ENCODE results near the gene RFPL3. TPM values are rescaled to one million over a fixed set of nuclear protein-coding genes. Genes with fewer than 3 reads are reported as not detected.
"Not testable (repeated sequence)": the region's sequence is repeated elsewhere in the genome, so short reads cannot be mapped to it uniquely, and the experiment has no call there.

RFPL3 gene
- total RNA-seq, 1 donor from 2014 or later = not detected

DNA sequence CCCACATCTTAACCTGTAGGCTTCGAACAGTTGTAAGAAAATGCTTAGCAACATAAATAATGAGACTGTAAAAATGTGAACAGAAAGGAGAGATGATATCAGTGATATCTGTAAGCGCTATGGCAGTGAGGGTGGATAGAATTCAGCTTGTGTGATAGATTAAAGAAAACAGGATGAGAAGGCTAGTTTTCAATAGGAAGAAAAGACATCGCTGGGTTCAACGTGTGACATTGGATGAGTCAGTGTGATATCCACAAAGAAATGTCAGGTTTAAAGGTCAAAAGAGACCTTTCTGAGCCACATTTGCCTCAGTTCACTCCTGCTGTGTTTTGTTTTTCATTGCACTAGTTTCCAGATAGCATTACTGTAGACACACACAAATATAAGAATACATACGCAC lies 13.7 kb upstream of the RFPL3 start:
- DNase-seq (ENCODE audit: low spot score in 2 of 2) (no peak), FAIRE-seq (no peak)

DNA sequence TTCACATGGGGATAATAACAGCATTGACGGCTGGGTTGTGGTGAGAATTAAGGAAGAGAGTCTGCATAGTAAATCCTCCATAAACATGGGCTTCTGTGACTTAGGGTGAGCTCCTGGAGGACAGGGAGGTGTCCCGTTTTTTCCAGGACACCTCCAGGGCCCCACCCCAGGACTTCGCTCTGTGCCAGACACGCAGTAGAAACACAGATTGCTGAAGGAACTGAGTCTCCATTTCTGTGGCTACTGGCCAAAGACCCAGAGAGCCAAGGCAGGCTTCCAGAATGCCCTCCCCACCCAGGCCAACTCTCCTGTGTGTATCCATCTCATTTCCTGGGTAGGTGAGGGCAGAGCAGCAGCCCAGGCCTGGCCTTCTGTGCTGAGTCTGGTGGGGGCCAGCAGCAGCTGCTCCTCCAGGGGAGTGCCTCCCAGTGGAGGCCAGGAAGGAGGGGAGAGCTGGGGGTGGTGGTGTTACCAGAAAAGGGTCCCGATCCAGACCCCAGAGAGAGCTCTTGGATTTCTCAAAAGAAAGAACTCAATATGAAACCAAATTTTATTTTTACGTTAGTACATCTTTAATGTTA lies 9.5 kb upstream of the RFPL3 start:
- DNase-seq (ENCODE audit: low spot score in 2 of 2) (no peak), FAIRE-seq (no peak)

DNA sequence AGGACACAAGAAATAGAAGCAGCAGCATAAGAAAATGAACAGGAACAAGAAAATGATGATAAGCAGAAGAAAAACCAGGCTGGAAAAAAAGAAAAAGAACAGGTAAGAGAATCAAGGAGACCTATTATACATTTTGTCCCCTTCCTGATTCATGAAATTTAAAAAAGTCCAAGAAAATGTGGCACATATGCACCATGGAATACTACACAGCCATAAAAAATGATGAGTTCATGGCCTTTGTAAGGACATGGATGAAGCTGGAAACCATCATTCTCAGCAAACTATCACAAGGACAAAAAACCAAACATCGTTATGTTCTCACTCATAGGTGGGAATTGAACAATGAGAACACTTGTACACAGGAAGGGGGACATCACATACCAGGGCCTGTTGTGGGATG lies 5.8 kb upstream of the RFPL3 start:
- FAIRE-seq; DNase-seq (ENCODE audit: low spot score in 2 of 2): not testable (repeated sequence)

DNA sequence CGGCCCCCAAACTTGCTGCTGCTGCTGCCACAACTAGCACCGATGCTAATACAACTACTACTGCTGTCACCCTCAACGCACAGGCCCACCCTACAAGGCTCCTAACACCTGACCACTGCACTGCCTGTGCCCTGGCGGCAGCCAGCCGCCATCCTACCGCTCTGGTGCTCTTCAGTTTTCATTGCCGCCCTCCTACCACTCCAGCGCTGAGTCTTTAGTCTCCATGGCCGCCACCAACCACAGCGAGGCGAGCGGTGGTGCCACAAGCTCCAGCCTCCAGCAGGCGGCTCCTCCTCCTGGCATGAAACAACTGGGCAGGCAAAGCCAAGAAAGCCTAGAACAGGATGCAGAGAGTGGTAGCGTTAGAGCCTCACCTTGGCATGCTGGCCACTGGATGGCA lies 5.0 kb upstream of the RFPL3 start:
- FAIRE-seq (no peak), DNase-seq (ENCODE audit: low spot score in 2 of 2) (no peak)

DNA sequence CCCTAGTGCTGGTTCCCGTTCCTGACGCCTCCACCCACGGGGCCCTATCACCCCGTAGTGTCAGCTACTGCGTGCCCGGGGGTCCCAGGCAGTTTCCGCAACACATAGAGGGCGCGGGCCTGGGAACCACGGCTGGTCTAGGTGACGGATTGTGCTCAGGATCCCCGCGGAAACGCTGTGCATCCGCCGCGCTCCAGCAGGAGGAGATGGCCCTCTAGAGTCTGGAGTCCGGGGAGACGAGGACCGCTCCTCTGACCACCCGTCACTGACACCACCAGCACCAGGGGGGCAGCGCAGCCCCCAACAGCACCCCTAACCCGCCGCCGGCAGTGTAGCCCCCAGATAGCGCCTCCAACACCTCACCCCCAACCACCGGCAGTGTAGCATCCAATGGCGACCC lies 4.4 kb upstream of the RFPL3 start:
- no peak for DNase-seq (ENCODE audit: low spot score in 2 of 2)

DNA sequence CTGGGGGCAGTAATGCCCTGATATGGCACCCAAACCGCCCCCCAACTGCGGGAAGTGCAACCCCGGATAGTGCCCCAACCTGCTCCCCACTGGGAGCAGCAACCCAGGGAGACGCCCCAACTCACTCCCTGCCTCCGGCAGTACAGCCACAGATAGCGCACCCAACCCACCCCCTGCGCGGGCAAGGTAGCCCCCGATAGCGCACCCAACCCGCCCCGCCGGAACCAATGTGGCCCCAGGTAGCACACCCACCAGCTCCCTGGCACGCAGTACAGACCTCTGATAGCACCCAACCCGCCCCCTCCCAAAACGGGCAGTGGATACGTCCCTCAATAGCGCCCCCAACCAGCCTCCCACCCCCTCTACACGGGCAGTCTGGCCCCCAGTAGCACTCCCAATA lies 3.8 kb upstream of the RFPL3 start:
- DNase-seq (ENCODE audit: low spot score in 2 of 2) = no peak
- no peak for FAIRE-seq

More for the DNA sequence above, 4.4 kb upstream of the RFPL3 start:
- FAIRE-seq = no peak

DNA sequence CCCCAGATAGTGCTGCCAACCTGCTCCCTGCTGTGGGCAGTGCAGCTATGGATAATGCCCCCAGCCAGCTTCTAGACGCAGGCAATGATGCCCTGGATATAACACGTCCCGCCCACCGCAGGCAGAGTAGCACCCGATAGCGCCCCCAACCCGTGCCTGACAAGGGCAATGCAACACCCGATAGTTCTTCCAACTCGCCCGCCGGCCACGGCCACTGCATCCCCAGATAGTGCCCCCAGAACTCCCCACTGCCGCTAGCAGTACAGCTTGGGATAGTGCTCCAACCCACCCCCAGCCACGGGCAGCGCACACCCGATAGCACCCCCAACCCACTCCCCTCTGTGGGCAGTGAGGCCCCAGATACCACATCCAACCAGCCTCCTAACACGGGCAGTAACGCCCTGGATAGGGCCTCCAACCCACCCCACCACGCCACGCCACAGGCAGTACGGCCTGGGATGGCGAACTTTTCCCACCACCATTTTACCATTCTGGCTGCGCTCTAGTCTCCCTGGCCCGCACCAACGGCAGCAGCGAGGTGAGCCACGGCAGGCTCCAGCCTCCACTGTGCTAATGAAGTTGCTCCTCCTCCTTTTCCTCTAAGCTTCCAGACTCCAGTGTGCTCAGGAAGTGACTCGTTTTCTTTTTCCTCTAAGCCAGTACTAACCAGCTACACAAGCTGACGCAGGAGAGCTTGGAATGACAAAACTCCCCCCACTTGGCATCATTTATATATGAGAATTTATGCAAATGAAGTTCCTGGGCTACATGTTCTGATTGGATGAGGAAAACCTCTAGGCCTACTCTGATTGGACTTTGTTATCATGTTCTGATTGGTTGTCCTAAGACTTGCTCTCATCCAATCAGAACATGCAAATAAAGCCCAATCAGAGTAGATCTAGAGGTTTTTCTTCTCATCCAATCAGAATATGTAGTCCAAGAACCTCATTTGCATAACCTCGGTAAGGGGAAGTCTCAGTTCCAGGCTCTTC lies 3.0 kb upstream of the RFPL3 start:
- DNase-seq (ENCODE audit: low spot score in 2 of 2) (peak in 1 of 2 donors; percentile 40), FAIRE-seq (no peak)

DNA sequence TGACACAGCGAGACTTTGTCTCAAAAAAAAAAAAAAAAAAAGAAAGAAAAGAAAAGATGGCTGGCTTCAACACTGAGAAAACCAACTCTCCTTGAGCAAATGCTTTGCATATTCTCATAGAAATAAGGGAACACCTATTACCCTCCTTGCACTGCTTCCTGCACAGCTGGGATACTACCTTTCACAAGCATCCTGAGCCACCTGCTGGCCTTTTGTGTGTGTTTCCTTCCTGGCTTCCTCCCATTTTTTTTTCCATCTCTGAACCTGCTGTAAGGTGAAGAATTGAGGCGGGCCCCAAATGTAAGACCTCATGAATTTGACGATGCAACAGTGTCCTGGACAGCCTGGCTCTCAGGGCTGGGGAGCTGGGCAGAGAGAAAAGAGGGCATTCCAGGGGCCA lies 1.9 kb upstream of the RFPL3 start:
- DNase-seq (ENCODE audit: low spot score in 2 of 2) = no peak
- no peak for FAIRE-seq

DNA sequence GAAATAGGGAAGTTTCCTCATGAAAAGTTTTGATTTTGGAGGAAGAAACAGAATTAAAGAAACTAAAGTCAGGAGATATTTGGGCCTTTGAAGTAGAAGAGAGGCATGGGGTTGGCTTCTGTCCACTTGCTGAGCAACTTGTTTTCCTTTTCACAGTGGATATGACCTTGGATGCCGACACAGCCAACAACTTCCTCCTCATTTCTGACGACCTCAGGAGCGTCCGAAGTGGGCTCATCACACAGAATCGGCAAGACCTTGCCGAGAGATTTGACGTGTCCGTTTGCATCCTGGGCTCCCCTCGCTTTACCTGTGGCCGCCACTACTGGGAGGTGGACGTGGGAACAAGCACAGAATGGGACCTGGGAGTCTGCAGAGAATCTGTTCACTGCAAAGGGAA lies 2.4 kb downstream of the RFPL3 start:
- not testable (repeated sequence) for FAIRE-seq; DNase-seq (ENCODE audit: low spot score in 2 of 2)

DNA sequence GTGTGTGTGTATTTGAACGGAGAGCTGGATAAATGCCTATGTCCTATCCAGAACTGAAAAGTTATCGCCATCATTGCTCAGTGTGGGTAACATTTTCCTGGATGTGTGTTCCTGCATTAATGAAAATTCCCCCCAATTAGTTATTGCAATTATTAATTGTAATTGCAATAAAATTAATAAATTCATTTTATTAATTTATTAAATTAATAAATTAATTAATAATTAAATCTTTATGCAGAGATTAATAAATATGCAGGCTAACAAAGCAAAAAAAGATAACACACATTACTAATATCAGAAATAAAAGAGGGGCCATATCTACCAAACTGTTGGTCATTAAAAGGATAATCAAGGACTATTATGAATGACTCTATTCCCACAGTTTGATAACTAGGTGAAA lies 3.6 kb downstream of the RFPL3 start:
- DNase-seq (ENCODE audit: low spot score in 2 of 2) (no peak), FAIRE-seq (peak; percentile 43)

DNA sequence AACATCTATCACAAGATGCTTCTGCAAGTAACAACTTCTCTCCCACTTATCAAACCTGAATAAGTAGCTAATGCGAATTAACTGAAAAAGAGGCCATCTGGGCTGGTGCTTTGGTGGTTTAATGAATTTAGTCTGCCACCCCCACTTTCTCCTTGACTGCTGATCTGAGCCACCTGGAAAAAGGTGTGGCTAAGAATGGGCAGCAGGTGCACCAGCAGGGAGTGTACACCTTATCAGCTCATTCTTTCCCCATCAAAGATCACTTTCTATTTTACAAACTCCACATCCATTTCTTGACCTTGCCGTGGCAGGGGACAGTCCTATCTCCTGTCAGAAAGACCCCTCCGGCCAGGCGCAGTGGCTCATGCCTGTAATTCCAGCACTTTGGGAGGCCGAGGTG lies 6.5 kb downstream of the RFPL3 start:
- FAIRE-seq (no peak), DNase-seq (ENCODE audit: low spot score in 2 of 2) (no peak)

DNA sequence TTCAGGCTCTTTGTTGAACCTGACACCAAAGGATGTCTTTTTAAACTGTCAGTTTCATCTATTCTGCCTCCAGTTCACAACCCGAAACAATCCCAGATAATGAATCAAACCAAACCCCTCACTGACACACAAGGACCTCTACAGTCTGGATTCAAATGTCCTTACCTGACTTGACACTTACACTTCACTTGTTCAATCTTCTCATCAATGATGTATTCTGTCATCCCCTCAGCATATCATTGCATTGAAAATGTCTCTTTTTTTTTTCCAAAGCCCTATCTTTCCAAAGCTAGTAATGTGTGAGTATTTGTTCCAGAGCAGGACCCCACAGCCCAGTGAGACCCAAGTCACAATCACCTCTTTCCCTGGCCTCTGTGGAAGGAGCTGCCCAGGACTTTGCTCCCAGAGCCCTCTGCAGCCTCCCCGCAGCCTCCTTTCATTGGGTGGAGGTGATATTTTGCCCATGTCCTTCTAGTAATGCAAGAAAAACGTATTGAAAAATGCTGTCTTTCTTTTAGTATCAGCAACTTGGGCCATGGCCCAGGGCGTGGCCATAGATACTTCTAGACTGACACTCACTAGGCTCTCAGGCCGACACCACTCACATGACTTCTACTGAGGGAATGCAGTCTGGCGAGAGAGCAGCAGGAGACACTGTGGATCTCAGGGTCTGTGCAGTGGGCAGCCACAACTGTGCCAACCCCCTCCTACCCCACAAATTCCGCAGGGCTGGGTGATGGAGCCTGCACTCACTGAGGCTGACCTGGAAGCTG lies 18.2 kb downstream of the RFPL3 start:
- FAIRE-seq (no peak), DNase-seq (ENCODE audit: low spot score in 2 of 2) (no peak)

DNA sequence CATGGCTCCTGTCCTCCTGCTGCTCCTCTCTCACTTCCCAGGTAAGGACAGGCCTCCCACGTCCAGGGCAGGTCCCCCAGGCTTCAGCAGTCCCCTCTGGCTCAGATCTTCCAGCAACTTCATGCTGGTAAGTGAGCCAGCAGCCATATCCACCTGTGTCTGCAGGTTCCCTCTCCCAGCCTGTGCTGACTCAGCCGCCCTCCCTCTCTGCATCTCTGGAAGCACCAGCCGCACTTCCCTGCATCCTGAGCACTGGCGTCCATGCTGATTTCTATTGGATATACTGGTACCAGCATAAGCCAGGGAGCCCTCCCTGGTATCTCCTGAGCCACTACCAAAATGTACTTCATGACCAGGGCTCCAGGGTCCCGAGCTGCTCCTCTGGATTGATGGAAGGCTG lies 19.0 kb downstream of the RFPL3 start:
- FAIRE-seq = no peak
- no peak for DNase-seq (ENCODE audit: low spot score in 2 of 2)

DNA sequence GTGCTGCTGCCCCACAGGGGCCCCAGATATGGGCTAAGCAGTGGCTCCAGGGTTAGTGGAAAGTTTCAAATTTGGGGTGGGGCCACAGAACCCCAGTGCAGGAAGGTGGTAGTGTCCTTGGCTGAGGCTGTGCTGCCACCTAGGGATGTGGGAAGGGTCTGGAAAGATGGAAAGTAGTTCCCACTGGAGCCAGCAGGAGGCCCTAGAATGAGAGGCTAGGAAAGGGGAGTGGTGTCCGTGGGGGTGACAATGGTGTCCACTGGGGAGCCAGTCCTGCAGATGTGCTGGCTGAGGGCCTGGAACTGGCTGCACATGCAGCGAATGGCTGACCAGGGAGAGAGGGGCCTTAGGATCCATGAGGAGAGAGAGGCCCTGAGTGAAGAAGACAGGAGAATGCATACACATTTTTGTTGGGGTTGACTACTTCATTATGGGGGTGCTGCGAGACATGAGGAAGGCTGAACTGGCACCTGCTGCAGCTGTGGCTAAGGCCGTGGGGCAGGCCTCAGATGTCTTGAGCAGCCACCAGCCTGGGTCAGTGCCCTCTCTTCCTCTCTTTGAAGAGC lies 21.1 kb downstream of the RFPL3 start:
- FAIRE-seq (no peak), DNase-seq (ENCODE audit: low spot score in 2 of 2) (peak; percentile 38 to 40)

DNA sequence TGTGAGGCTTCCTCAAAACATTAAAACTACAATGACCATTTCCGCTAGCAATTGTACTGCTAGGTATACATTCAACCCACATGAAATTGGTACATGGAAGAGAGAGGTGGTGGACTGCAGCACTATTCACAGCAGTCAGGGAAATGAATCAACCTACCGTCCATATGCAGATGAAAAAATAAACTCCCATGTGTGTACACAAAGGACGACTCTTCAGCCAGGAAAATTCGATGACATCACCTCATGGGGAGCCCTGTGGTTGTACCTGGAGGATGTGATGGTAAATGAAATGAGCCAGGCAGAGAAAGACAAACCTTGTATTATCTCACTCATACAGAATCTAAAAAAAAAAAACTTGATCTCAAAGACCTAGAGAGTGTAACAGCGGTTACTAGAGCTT lies 23.3 kb downstream of the RFPL3 start:
- no peak for DNase-seq (ENCODE audit: low spot score in 2 of 2)
- FAIRE-seq = no peak

DNA sequence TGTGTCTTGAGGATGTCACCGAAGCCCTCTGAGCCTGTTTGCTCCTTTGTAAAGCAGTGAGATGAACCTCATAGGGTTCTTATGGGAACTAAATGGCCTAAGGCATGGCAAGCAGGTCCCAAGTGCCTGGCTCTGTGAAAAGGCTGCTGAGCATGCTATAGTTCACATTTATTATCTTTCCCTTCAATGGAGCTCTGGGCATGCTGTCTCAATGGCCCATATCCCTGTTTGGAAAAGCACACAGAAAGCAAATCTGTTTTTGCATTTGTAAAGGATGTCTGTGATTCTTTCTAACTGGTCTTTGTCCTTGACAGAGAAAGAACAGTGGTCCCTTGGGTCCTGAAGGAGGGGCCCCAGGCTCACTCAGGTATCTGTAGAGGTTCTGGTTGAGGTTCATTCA lies 28.0 kb downstream of the RFPL3 start:
- FAIRE-seq = no peak
- no peak for DNase-seq (ENCODE audit: low spot score in 2 of 2)

DNA sequence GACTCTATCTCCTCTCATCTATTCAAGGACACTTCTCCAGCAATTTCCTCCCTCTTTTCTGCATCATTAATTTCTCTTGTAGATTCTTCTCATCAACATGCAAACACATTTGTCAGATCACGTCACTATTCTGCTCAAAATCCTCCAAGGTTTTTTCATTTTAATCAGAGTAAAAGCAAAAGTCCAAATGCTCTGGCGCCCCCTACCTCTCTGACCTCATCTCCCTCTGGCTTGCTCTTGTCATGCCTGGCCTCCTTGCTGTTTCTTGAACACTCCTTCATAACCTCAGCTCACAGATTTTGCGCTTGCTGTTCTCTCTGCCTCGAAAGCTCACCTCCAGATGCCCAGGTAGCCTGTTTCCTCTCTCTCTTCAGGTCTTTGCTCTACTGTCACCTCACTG lies 32.0 kb downstream of the RFPL3 start:
- FAIRE-seq (no peak), DNase-seq (ENCODE audit: low spot score in 2 of 2) (no peak)

DNA sequence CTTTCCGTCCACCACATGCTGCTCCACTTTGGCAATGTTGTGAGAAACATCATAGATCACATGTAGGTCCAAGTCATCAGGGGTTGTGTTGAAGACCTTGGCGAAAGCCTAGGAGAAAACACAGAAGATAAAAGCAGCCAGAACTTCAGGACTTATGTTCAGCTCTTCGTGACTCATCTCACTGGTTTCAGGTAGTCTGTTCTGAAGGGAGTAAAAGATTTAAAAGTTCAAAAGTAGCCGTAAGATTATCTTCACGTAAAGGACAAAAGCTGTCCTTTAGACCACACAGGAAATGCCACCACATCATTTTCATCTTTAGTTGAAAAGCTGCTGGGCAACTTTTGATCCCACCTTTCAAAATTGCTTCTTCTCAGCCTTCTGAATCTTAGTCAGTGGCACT lies 37.4 kb downstream of the RFPL3 start:
- FAIRE-seq (no peak), DNase-seq (ENCODE audit: low spot score in 2 of 2) (no peak)

DNA sequence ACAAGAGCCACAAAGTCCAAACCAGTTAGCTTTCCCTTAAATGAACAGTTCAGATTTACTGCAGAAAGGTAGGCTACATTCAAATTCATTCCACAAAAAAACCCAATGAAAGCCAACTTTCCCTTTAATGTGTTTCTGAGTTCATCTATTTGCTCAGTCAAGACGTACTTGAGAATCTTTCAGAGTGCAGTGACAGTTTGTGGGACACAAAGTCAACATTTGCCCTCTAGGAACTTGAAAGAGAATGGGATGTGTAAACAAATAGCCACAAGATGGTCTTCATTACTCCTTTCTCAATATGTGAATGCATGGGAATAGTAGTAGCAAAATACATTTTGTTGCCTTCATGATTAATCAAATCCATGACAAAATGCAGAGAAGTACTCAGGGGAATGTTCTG lies 38.6 kb downstream of the RFPL3 start:
- DNase-seq (ENCODE audit: low spot score in 2 of 2) = no peak
- no peak for FAIRE-seq

DNA sequence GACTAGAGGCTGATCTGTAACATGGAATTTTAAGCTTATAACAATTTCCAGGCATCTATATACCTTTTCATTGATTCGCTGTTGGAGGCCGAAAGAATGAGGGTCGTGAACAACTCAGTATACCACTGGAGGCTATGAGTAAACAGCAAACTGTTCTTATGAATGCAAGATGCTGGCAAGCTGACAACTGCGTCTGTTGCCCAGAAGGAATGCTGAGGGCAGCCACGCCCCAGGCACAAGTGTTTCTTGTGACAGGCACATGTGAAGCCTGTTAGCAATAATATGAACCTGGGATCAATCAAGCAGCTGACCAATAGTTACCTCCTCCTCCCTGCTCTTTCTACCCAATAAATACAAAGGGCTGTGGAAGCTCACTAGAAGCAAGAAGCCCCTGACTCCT lies 39.1 kb downstream of the RFPL3 start:
- FAIRE-seq (no peak), DNase-seq (ENCODE audit: low spot score in 2 of 2) (no peak)

DNA sequence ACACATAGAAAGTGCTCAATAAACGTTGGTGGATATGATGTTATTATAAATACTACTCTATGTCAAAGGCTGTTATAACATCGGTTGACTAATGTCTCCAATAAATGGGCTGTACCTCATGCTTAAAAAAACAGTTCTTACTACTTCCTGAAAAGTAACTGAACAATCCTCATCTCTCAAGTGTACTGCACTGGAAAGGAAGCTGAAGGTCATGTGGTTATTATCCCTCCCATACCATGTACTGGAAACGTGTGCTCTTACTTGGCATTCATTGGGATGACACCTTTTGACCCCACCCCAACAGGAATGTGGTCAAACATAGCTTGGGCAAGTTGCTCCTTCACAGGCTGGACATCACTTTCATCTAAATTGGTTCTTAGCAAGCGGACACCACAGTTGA lies 43.8 kb downstream of the RFPL3 start:
- FAIRE-seq (no peak), DNase-seq (ENCODE audit: low spot score in 2 of 2) (no peak)
